D341Med (cell line): ENCODE results near the gene ST8SIA6.
"Not testable (repeated sequence)": the region's sequence is repeated elsewhere in the genome, so short reads cannot be mapped to it uniquely, and the experiment has no call there.

Source experiments
- DNase-seq: peaks from one replicate; pipeline ENCODE4 v3.0.0; 2012; ENCODE audit warnings: low spot score

Gene ST8SIA6, protein sequence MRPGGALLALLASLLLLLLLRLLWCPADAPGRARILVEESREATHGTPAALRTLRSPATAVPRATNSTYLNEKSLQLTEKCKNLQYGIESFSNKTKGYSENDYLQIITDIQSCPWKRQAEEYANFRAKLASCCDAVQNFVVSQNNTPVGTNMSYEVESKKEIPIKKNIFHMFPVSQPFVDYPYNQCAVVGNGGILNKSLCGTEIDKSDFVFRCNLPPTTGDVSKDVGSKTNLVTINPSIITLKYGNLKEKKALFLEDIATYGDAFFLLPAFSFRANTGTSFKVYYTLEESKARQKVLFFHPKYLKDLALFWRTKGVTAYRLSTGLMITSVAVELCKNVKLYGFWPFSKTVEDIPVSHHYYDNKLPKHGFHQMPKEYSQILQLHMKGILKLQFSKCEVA

DNA sequence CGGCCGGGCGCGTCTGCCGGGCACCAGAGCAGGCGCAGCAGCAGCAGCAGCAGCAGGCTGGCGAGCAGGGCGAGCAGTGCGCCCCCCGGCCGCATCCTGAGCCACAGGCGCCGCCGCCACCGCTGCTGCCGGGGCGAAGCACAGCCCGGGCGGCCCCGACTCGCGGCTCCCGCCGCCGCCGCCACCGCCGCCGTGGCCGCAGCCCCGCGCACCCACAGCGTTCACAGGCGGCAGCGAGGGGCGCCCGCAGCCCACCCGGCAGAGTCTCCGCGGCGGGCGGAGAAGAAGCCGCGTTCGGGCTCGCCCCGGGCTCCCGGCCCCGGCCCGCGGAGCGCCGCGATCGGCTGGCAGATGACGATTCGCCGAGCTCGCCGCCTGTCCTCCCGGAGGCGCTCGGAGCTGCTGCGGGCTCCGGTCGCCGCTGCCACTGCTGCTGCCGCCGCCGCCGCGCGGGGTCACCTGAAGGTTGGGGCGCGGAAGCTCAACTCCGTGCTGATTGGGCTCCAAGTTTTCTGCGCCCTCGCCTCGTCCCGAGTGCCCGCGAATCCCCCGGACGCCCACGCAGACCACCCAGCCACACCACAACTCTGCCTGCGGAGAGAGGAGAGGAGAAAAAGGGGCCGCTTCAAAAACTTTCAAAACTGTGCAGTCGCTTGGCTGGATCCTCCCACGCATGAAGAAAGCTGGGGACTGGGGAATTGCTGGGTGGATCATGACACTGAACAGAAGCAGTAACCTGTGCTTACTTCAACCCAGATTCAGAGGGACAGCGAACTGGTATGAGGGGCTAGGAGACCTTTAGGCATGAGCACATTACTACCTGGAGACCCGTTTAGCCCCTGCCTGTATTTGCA, at the start of gene ST8SIA6:
Gene ST8SIA6, minus strand, starts transcription at position 435 of the 854 bp plus-strand sequence. Its CDS starts 340 bp downstream, at position 95.
- DNase-seq = peak; percentile 79

DNA sequence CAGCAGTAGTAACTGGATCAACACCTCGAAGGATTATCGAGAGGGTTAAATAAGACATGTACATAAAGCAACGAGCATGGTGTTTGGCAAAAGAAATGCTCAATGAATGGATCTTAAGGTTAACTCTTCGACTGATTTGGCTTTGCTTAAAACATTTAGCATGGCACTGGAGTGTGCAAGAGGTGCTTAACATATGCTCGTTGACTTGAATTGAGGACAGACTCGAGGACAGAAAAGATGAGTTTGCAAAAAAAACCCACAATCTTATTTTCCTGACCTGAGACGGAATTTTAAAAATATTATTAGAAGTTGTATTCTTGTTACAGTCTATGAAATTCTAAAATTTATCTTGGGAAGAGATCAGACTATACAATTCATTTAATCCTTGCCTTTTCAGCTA, 49.4 kb upstream of the ST8SIA6 start:
- DNase-seq = no peak

DNA sequence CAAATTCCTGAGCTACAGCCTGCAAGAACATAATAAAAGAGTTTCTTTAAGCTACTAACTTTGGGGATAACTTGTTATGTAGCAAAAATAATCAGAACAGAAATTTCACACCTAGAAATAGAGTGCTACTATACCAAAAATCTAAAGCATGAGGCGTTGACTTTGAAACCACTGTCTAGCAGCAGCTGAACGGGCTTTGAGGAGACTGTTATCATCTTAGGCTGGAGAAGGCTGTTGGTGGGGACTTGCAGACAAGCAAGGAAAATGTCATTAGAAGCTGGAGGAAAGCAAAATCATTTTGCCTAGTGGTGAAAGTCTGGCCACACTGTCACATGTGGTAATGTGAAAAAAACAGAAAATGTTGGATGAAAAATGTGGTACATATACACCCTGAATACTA, 48.4 kb upstream of the ST8SIA6 start:
- no peak for DNase-seq

DNA sequence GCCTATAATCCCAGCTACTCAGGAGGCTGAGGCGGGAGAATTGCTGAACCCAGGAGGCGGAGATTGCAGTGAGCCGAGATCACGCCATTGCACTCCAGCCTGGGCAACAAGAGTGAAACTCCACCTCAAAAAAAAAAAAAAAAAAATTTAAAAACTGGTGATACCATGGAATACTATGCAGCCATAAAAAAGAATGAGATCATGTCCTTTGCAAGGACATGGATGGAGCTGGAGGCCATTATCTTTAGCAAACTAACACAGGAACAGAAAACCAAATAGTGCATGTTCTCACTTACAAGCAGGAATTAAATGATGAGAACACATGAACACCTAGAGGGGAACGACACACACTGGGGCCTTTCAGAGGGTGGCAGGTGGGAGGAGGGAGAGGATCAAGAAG, 44.6 kb upstream of the ST8SIA6 start:
- not testable (repeated sequence) for DNase-seq

DNA sequence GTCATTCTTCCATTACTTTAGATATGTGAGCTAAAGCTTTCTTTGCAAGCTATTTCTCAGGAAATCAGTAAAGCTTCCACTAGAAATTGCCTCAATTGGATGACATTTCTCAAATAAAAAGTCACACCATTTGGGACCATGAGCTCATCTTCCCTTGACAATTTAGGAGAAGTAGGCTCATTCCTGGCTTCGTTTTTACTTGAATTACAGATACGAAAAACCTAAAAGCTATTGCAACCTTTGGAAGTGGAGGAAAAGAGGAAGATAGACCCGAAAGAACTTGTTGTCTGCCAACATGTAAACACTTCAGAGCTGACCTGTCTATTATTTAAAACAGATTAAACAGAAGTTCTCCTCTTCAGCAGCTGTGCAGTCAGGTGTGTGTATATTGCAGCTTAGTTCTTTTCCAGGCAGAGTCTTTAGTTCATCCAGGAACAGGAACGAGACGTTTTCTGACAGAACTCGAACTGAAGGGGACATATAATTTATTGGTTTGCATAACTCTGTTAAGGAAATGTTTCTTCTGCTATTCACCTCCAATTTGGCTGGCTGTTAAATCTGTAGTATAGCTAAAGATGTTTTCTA, 43.1 kb upstream of the ST8SIA6 start:
- DNase-seq = no peak

DNA sequence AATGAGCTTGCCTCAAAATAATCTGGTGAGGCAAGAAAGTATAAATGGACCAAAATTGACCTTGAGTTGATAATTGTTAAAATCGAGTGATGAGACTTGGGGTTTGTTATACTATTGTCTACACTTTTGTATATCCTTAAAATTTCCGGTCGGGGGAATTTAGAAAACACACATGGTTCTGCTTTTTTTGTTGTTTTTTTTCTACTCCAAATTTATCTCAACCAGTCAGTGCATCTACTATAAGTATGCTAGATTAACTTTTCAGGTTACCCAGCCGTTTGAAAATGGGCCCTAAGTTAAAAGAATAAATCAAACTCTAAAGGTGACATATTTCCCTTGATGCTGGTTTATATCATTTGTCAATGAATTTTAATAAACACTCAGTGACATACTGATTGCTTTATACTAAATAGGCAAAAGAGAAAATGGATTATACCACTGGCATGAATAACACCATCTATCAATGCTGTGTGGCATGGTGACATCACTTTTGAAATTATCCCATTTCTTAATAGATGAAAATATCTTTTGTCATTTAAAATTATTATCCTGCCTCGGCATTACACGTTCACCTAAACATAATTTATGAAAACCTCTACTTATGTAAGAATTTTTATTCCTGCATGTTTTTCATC, 40.3 kb upstream of the ST8SIA6 start:
- no peak for DNase-seq

DNA sequence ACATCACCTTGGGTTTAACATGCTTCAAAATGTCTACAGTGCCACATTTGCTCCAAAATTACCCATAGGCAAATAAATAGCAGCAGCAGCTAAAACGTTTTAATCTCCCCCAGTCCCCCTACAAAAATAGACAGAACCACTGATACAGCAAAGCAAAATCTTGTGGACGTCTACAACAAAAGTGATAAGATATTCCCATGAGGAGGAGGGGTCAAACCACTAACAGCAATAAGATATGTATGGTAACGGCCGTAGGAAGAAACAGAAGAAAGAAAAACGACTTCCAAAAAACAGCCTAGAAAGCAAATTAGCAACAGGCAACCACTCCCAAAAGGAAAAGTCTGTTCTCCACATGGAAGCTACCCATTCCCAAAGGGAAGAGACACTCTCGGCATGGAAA, 34.5 kb upstream of the ST8SIA6 start:
- no peak for DNase-seq

DNA sequence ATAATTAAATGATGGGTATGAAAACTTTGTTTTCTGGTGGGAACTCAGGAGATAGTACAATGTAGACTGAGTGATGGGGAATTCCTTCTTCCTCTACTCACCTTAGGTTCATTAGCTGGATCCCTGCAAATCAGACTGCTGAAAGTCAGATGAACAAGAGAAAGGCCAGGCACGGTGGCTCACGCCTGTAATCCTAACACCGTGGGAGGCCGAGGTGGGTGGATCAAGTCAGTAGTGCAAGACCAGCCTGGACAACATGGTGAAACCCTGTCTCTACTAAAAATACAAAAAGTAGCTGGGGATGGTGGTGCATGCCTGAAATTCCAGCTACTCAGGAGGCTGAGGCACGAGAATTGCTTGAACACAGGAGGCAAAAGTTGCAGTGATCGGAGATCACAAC, 28.7 kb upstream of the ST8SIA6 start:
- no peak for DNase-seq

DNA sequence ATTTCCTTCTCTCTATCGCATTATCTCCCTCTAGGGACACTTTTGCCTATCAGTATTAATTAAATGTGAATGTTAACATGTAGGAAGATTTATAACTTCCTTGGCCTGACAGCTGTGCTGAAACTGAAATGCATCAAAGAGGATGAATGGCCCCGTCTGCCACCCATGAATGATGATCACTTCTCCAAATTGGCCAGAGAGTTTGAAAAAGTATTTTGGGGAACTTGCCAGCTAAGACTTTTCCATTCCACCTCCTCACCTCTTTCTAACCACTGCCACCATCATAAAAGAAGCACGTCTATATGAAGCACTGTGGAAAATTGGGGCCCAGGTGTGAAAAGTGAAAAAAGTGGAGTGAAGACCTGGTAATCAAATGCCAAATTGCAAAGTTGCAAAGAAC, 25.4 kb upstream of the ST8SIA6 start:
- no peak for DNase-seq

DNA sequence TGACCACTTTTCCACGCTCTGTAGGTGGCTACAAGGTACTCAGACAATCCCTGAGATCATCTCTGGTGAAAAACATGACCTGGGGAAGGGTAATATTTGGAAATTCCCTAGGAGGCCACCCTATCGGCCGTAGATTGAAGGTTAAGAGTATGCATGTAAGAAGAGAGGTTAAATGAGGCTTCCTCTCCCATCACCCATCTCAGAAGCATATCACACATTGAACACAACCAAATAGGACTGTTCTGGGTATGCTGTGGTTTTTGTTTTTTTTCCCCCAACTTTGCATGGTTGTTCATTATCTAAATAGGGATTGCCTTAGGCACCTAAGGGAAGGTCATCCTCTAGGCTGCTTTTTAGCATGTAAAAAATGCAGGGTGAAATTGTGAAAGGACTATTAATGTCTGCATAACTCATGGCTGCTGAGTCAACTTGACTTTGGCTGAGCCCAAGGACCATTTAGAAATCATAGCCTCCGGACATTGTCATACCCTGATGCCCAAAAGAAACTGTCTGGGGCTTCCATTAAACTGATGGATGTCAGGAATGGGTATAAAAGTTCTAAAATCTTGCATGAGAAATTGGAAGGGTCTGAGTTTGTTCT, 24.7 kb upstream of the ST8SIA6 start:
- DNase-seq = no peak

DNA sequence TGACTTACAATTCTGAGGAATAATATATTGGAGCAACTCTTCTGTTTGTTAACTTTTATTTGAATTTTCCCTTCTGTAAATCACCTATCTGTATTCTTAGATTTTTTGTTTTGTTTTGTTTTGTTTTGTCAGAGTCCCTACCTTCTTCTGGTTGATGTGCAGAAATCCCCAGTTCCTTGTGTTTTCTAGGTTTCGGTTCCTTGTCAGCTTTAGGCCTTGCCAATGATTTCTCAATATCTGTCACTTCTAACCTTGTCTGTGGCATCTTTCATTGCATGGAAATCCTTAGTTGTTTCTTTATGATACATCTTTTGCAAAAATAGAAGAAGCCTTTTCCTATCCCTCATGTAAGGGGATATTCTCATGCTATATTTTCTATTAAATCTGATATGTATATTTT, 21.7 kb upstream of the ST8SIA6 start:
- no peak for DNase-seq

DNA sequence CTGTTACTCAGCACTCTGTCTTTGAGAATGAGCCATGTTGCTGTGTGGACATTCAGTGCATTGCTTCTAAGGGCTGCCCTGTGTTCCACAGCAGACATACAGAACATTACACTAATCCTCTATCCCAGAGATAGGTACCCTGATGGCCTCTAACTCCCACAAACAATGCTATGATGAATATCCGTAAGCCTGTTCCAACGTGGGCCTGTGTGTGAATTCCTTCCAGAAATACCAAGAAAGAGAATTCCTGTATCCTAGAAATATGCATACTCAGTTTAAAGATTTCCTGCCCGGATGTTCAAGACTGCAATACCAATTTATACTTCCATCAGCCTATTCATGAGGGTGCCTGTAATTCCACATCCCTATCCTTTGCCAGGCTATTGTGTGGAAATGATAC, 21.3 kb upstream of the ST8SIA6 start:
- DNase-seq = no peak

DNA sequence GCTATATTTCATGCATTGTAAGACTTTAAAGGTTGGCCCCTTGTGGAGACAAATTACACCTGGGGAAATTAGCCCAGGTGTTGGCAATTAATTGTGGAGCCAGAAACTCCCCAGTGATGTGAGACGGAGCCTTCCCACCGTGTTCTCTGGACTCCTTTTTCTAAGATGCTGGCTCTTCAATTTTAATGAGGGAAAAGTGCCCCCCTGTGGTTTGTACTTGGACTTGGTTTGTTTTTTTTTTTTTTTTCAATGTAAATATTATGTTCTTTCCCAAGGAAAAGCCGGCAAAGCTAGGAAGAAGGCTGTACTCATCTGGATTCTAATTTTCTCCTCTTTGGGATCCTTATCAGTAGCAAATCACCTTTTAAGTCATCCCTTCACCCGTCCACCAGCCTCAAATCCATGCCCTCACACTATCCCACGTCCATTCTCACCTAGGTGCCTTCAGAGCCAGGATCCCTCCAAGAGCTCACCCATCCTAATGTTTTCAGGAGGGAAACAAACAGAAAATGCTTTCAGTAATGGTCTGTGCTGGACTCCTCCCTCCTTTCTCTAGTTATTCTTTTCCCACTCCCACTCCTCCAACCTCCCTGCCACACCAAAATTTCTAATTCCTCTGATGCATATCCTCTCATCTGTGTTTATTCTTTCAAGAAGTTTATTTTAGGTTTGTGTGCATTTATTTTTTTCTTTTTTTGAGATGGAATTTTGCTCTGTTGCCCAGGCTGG, 20.4 kb upstream of the ST8SIA6 start:
- no peak for DNase-seq

DNA sequence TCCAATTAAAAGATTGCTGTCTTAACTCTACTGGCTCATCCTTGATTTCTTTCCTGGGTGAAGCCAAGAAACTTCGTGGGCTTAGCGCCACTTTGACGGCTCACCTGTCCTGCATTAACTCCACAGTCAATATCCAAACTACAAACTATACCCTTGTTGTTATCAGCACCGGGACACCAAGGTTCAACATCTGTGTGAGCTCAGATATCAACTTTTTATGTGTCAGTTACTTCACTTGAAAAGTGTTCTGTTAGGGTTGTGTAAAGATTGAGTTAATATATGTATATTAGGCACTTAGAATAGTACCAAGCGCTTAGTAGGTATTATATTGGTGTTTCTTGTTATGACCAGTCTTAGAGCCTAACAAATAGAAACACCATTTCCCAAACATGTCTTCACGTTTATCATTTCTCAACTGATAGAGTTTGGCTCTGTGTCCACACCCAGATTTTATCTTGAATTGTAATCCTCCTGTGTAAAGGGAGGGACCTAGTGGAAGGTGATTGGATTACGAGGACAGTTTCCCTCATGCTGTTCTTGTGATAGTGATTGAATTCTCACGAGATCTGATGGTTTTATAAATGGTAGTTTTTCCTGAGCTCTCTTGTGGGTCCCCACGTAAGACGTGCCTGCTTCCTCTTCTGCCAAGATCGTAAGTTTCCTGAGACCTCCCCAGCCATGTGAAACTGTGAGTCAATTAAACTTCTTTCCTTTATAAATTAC, 19.0 kb upstream of the ST8SIA6 start:
- no peak for DNase-seq

DNA sequence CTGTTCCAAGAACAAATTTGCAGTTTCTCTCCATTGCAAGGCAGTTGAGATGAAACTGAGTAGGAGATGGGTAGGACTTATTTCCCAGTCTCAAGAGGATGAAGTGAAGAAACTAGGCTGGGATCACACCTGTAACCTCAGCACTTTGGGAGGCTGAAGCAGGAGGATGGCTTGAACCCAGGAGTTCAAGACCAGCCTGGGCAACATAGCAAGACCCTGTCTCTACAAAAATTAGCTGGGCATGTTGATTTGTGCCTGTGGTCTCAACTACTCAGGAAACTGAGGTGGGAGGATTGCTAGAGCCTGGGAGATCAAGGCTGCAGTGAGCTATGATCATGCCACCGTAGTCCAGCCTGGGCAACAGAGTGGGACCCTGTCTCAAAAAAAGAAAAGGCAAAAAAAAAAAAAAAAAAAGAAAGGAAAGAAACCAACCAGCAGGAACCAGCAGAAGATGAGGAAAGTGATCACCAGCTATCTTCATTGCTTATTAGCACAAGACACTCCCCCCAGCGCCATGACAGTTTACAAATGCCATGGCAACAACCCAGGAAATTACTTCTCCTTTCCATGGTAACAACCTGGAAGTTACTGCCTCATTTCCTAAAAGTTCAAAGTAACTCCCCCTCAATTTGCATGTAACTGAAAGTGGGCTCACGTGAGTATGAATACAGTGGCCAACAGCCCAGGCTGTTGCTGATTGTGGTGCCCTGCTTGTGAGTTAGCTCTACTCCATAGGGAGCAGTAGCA, 18.3 kb upstream of the ST8SIA6 start:
- DNase-seq = no peak

DNA sequence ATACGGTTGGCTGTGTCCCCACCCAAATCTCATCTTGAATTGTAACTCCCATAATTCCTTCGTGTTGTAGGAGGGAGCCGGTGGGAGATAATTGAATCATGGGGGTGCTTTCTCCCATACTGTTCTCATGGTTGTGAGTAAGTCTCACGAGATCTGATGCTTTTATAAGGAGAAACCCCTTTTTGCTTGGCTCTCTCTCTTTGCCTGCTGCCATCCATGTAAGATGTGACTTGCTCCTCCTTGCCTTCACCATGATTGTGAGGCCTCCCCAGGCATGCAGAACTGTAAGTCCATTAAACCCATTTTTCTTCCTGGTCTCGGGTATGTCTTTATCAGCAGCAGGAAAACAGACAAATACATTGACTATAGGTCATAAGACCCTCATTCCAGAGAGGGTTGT, 15.9 kb upstream of the ST8SIA6 start:
- DNase-seq = no peak

DNA sequence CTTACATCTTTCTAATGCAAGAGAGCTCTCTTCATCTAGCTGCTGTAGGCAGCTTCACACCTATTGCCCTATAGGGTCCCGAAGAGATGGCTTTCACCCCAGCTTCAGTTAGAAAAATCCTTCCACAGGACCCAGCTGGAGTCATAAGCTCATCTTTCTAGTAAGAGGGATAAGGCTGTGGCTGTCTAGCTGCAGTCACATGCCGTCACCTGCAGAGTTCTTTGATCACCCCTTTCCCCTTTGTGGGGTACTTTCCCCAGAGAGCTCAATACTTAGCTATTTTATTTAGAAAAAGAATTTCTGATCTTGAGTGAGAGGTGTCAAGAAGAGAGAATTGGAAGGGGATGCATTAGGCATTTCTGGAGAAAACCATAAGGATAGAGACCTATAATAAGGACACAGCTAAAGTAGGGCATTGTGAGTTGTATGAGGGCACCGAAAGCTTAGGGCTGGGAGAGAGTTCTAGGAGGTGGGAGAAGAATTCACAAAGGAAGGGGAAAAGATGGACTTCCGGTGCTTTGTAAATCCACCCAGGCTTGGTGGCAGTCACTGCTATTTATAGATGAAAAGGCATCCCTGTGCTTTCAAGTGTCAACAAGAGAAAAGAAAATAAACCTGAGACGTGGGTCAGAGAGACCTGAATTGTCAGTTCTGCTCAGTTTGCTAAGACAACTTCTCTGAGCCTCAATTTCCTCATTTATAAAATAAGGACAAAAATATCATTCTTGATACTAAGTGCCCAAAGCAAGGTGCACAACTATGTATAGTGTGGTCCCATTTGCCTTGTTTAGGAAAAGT, 11.1 kb upstream of the ST8SIA6 start:
- no peak for DNase-seq

DNA sequence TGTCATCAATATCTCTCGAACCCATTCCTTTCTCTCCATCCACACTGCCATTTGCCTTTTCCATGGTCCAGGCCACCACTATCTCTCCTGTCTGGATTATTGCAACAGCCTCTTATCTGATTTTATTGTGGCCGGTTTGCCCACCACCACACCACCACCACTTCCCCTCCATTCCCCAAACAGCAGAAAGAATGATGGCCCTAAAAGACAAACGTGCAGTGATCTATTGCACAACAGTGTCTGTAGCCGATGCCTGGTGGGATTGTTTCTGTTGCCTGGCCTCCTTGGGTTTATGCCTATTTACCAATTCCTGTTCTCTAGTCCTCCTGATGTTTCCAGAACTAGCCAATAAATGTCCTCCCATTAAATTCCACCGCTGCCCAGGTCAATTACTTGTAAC, 10.2 kb upstream of the ST8SIA6 start:
- no peak for DNase-seq

DNA sequence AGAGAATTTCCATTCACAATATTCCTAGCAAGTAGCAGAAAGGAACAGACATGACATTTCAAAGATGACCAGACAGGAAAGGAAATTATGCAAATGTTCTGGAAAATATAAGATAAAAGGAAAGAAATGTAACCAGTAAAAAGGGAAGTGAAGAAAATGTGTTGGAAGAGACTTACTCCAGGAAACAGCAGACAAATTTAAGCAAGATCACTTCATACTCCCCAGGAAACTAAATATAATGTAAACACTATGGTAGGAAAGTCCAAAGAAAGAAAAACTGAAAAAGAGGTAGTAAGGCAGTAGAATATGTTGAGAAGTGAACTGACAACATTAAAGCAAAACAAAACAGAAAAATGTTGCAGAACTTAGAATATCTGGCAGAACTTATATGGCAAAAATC, 6.4 kb upstream of the ST8SIA6 start:
- no peak for DNase-seq
